AG09309 (cell line): ENCODE data around the gene GRIA3.

Experiments used
- DNase-seq: peaks from one replicate; pipeline ENCODE4 v3.0.0-alpha.2; 2010; ENCODE audit warnings: low read depth
- H3K4me3 ChIP-seq: 2 replicates; pipeline ENCODE4 v1.5.1; 2011; ENCODE audit warnings: mild to moderate bottlenecking, low read depth, low read length, moderate library complexity; ENCODE audit not compliant: control insufficient read depth
- CTCF ChIP-seq: IDR thresholded peaks from 2 replicates; pipeline ENCODE4 v1.5.1; 2011; ENCODE audit warnings: mild to moderate bottlenecking, low read depth, low read length, inconsistent platforms; ENCODE audit not compliant: insufficient read depth, control insufficient read depth; ENCODE audit errors: missing control alignments

Gene GRIA3

GRCh38 chrX:123291623-123292022, 107.5 kb downstream of the GRIA3 start:
- no peak for DNase-seq
- no peak overlapping the region for H3K4me3 ChIP-seq
- no peak for TF ChIP-seq CTCF

GRCh38 chrX:123298026-123298425, 113.9 kb downstream of the GRIA3 start:
- TF ChIP-seq CTCF: no peak
- no peak for DNase-seq
- H3K4me3 ChIP-seq: no peak overlapping the region

GRCh38 chrX:123303429-123303828, 119.4 kb downstream of the GRIA3 start:
- TF ChIP-seq CTCF: no peak
- DNase-seq: no peak

GRCh38 chrX:123308658-123309057, 124.6 kb downstream of the GRIA3 start:
- H3K4me3 ChIP-seq: no peak overlapping the region
- no peak for DNase-seq

More at GRCh38 chrX:123303429-123303828, 119.4 kb downstream of the GRIA3 start:
- H3K4me3 ChIP-seq: no peak overlapping the region

GRCh38 chrX:123310112-123310511, 126.0 kb downstream of the GRIA3 start:
- no peak for TF ChIP-seq CTCF
- no peak overlapping the region for H3K4me3 ChIP-seq

More at GRCh38 chrX:123308658-123309057, 124.6 kb downstream of the GRIA3 start:
- no peak for TF ChIP-seq CTCF

DNA sequence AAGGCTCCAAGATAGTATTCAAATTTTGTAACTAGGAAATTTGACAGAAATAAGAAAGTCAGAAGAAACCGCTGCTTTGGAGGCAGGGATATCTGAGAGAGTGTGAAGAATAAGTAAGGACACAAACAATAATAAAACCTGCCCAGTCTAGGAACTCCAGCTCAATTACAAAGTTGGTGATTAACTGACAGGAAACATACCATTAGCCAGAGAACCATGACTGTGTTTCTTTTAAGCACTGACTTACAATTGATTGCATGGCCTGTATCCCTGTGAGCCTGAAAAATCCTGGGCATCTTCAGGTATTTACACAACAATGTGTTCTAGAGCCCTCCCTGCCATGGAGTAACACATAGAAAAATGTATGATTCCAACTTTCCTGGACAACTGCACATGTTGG, 127.4 kb downstream of the GRIA3 start:
- TF ChIP-seq CTCF: no peak
- DNase-seq: no peak
- H3K4me3 ChIP-seq: no peak overlapping the region

More at GRCh38 chrX:123310112-123310511, 126.0 kb downstream of the GRIA3 start:
- DNase-seq: no peak

GRCh38 chrX:123313486-123313885, 129.4 kb downstream of the GRIA3 start:
- no peak for TF ChIP-seq CTCF
- no peak overlapping the region for H3K4me3 ChIP-seq
- DNase-seq: no peak
